IPS-NIHi11 (cell line): Measurements from ENCODE around the gene SLC25A46.
A peak's percentile ranks its signal among the peaks of the same experiment; 100 is the strongest.
"Not testable (repeated sequence)": the region's sequence is repeated elsewhere in the genome, so short reads cannot be mapped to it uniquely, and the experiment has no call there.

Source experiments
- DNase-seq: peaks from one replicate; pipeline ENCODE4 v3.0.0; 2012; ENCODE audit warnings: mixed read lengths, low spot score

Gene SLC25A46

GRCh38 chr5:110738812-110739651, at the start of gene SLC25A46:
TSS of gene SLC25A46 (plus strand) at chr5:110739007. CDS start at chr5:110739120, 113 bp downstream.
- DNase-seq = peak; percentile 86

GRCh38 chr5:110690587-110690986, 48.2 kb upstream of the SLC25A46 start:
- not testable (repeated sequence) for DNase-seq

DNA sequence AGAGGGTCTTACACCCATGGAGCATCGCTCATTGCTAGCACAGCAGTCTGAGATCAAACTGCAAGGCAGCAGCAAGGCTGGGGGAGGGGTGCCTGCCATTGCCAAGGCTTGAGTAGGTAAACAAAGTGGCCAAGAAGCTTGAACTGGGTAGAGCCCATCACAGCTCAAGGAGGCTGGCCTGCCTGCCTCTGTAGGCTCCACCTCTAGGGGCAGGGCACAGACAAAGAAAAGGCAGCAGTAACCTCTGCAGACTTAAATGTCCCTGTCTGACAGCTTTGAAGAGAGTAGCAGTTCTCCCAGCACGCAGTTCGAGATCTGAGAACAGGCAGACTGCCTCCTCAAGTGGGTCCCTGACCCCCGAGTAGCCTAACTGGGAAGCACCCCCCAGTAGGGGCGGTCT, 46.1 kb upstream of the SLC25A46 start:
- not testable (repeated sequence) for DNase-seq

DNA sequence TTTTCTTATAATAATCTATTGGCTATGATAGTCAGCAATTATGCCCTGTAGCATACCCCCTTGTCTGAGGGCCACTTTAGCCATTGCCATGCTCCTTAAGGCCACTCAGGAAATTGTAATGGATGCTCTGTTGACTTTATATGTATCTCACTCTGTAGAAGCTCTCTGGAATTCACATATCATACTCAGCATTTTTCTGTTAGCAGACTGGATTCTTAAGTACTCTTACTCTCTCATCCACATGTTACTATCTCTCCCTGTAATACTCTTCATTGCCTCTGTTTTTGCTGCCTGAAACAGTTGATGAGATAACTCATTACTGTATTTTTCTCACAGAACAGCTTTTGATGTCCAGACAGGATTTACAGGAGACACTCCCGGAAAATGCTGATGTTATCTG, 36.5 kb upstream of the SLC25A46 start:
- DNase-seq = no peak

GRCh38 chr5:110702704-110703103, 36.1 kb upstream of the SLC25A46 start:
- no peak for DNase-seq

- no peak for DNase-seq
Observed at GRCh38 chr5:110703481-110703880, 35.3 kb upstream of the SLC25A46 start.

- DNase-seq = no peak
Observed at GRCh38 chr5:110705349-110705748, 33.5 kb upstream of the SLC25A46 start.

DNA sequence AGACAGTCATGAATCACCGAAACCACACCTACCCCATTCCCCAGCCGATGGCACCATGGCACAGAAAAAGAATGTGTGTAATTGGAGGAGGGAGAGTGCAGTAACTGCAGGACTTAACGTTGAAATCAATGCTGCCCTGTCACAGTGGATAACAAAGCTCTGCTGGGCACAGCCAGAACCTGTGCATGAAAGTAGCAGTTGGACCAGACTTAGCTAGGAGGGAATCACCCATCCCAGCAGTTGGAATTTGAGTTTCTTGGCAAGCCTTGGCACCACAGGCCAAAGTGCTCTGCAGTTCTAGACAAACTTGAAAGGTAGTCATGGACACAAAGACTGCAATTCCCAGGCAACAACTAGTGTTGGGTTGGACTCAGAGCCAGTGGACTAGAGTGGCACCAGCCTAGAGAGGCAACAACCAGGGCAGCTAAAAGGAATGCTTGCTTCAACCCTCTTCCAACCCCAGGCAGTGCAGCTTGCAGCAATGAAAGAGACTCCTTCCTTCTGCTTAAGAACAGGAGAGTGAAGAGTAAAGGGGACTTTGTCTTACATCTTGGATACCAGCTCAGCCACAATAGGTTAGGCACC, 31.5 kb upstream of the SLC25A46 start:
- DNase-seq = no peak

DNA sequence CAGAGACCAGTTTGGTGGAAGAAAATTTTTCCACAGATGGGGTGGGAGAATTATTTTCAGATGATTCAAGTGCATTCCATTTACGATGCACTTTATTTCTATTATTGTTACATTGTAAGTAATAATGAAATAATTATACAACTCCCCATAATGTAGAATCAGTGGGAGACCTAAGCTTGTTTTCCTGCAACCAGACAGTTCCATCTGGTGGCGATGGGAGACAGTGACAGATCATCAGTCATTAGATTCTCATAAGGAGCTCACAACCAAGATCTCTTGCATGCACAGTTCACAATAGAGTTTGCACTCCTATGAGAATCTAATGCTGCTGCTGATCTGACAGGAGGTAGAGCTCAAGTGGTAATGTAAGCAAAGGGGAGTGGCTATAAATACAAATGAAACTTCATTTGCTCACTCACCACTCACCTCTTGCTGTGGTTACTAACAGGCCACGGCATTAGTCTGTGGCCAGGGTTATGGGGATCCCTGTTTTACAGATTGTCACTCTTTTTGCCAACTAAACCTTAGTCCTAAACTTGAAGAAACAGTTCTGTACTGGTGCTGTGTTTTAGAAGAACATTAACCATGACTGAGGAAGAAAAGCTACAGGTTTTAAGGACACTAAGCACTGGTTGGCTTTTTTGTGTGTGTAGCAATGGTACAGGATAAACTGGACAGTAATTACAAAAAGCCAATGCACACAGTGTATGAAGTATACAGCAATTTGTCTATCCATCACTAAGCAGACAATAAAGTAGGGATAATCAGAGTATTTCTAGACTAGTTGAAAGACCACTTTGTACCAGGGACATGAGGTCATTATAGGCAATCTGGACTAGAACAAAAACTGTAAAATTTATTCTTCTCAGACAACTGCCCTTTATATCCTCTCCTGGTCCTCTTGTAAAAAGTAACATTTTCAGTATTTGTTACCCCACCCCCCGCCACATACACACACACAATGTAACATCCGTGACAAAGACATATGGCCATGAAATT, 22.3 kb upstream of the SLC25A46 start:
- DNase-seq = no peak

- DNase-seq = no peak
Observed at GRCh38 chr5:110718311-110718710, 20.5 kb upstream of the SLC25A46 start.

GRCh38 chr5:110726249-110727024, 12.4 kb upstream of the SLC25A46 start, which contains the start of gene TMEM232:
TSS of gene TMEM232 (minus strand) at chr5:110726671. CDS start at chr5:110667352, 59,319 bp downstream.
- DNase-seq = peak; percentile 86

DNA sequence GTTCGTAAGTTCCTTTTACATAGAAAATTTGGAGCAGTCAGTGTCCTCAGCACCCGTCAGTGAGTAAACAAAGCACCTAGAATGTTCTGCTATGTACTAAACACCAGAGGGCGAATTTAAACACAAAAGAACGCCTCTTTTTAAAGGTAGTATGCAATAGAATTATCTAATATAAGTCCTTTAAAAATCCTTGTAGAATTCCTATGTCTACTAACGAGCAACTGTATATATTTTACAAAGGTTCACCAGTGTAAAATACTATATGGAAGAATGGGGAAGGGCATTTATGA, 11.8 kb upstream of the SLC25A46 start:
- no peak for DNase-seq

- not testable (repeated sequence) for DNase-seq
Observed at GRCh38 chr5:110731499-110731898, 7.3 kb upstream of the SLC25A46 start.

- DNase-seq = no peak
Observed at GRCh38 chr5:110734101-110734500, 4.7 kb upstream of the SLC25A46 start.

GRCh38 chr5:110735556-110735955, 3.3 kb upstream of the SLC25A46 start:
- DNase-seq = no peak

- no peak for DNase-seq
Observed at GRCh38 chr5:110736753-110737152, 2.1 kb upstream of the SLC25A46 start.

DNA sequence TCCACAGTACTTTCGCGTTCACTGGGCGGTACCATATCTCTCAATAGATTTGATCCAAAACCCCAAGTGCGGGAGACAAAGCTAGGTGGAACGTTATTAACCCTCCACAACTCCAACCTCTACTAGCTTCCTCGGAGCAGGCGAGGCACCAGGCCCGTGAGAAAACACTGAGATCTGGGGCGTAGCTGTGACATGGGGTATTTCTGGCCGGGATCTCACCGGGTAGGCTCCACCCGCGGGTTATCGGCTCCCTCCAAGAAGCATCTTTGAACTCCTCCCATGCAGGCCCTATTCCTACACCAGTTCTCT, 350 bp upstream of the SLC25A46 start:
- DNase-seq = no peak

DNA sequence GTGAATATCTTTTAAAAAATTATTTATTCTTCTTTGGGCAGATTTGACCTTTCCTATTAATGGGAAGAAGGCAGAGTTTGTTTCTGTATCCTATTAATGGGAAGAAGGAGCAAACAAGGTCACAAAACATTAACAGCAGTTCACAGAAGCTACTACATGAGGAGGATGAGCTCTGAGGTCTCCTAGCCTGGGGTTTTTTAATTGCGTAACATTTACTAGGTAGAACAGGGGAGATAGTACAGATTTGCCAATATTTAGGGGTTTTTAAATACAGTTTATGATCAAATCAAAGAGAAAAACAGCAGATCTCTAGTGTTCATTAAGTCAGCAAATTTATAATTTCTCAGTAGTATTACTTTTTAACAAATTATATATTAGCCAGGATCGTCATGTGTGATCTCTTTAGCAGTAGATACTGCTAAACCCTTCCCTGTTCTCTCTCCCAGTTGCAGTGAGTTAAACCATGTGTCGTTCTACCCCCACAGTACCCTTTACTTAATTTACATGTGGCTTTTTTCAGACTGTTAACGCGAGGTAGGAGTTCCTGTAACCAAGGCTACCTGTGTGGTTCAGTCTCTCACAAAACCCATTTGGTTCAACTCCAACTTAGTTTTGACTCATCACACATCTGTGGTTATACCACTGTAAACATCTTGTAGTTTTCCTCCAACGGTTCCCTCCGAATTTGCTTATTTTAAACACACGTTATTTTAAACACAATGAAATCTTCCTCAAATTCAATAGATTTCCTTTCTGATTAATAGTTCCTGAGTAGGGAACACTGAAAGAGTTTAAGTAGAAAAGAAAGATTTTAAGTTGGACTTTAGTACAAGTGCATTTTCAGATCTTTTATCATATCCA, 13.3 kb downstream of the SLC25A46 start:
- DNase-seq = no peak

DNA sequence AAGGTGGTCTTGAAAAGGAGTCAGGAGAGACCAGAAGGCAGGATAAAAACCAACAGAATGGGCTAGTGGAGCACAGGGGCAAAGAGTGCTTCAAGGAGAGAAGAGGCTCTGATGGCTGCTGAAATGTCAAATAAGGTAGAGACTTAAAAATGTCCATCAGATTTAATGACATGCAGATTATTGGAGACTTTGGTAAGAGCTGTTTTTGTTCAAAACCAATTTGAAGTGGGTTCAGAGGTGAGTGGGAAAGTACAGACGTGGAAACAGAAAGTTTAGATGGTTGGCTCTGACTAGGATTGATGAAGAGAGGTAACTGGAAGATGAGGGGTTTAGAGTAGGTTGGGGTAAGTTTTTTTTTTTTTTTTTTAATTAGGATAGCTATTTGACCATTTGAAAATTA, 14.1 kb downstream of the SLC25A46 start:
- DNase-seq = no peak

GRCh38 chr5:110753600-110753999, 14.8 kb downstream of the SLC25A46 start:
- no peak for DNase-seq

DNA sequence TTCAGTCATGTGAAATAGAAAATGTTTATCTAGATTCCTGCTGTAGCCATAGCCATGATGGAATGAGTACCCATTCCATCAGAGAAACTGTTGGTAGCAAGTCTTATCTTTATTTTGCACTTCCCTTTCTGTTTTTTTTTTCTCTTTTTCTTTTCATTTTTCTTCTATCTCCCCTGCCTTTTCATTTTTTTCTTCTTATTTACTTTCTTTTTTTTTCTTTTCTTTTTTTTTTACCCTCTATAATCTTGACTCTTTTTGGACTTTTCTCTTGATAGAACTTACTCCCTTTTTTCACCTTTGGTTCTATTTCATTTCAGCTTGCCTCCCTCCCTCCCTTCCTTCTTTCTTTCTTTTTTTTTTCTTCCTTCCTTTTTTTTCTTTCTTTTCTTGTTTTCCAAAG, 15.4 kb downstream of the SLC25A46 start:
- DNase-seq = no peak
